OCI-LY3 (cell line): ENCODE measurements around the gene SIGLEC12.

ENCODE experiments used
- H2AFZ ChIP-seq: fragments of 200-600, 300-600 bp; shearing (Covaris generic); 2 replicates; pipeline ENCODE4 v1.6.0; 2014; ENCODE audit warnings: antibody characterized with exemption, low read depth, low read length
- H3K27ac ChIP-seq: fragments of 200-600, 300-600 bp; sonication (generic); 2 replicates; pipeline ENCODE4 v1.5.1; 2014; ENCODE audit warnings: mild to moderate bottlenecking, low read length, moderate library complexity, mixed read lengths
- H3K27me3 ChIP-seq: fragments of 200-600, 300-600 bp; sonication (generic); 2 replicates; pipeline ENCODE4 v1.6.1; 2014; ENCODE audit warnings: low read depth, low read length, mixed read lengths
- H3K36me3 ChIP-seq: fragments of 200-600, 300-600 bp; sonication (generic); replicated peaks from 2 replicates; pipeline ENCODE3; 2014; ENCODE audit warnings: low read depth, low read length, mixed read lengths
- H3K4me1 ChIP-seq: fragments of 300-600, 200-600 bp; sonication (generic); 2 replicates; pipeline ENCODE4 v1.6.1; 2014; ENCODE audit warnings: low read length, mixed read lengths
- H3K4me2 ChIP-seq: fragments of 200-600, 300-600 bp; sonication (generic); 2 replicates; pipeline ENCODE4 v1.6.1; 2014; ENCODE audit warnings: low read length, mixed read lengths
- H3K4me3 ChIP-seq: fragments of 300-600, 200-600 bp; sonication (generic); 2 replicates; pipeline ENCODE4 v1.5.1; 2014; ENCODE audit warnings: antibody characterized with exemption, mild to moderate bottlenecking, low read length, moderate library complexity
- H3K79me2 ChIP-seq: fragments of 300-600, 200-600 bp; shearing (Covaris generic); 2 replicates; pipeline ENCODE4 v1.6.1; 2014; ENCODE audit warnings: mild to moderate bottlenecking, low read length, mixed read lengths
- H3K9ac ChIP-seq: fragments of 300-600, 200-600 bp; shearing (Covaris generic); 2 replicates; pipeline ENCODE4 v1.6.0; 2014; ENCODE audit warnings: mild to moderate bottlenecking, low read length, moderate library complexity
- H3K9me3 ChIP-seq: fragments of 200-600, 300-600 bp; shearing (Covaris generic); 2 replicates; pipeline ENCODE4 v1.6.1; 2014; ENCODE audit warnings: low read length, mixed read lengths; ENCODE audit not compliant: insufficient read depth
- H4K20me1 ChIP-seq: fragments of 200-600, 300-600 bp; sonication (generic); 2 replicates; pipeline ENCODE4 v1.6.1; 2016; ENCODE audit warnings: low read length, mixed read lengths; ENCODE audit not compliant: insufficient read depth
- CTCF ChIP-seq: fragments of 200-600, 300-600 bp; sonication (generic); IDR thresholded peaks from 2 replicates; pipeline ENCODE4 v1.5.1; 2014; ENCODE audit warnings: antibody characterized with exemption, low read length, low read depth
- EZH2phosphoT487 ChIP-seq: fragments of 200-600 bp; shearing (Covaris generic); IDR thresholded peaks from 2 replicates; pipeline ENCODE4 v1.6.1; 2018; ENCODE audit warnings: antibody characterized with exemption, mixed run types, low read depth

SIGLEC12 gene

GRCh38 chr19:51458899-51459505 is 42.6 kb downstream of the SIGLEC12 start:
- Histone ChIP-seq H3K9me3 (no peaks in the 10 kb centered on the region), H3K36me3 (no peaks in the 10 kb centered on the region), H3K27me3 (peaks cover 23% of the 10 kb centered on the region), H3K4me1 (peaks cover 8% of the 10 kb centered on the region), H3K9ac (no peak overlapping the region), H3K79me2 (no peaks in the 10 kb centered on the region), H3K27ac (no peak overlapping the region), H3K4me2 (no peak overlapping the region), H4K20me1 (no peaks in the 10 kb centered on the region), H3K4me3 (no peak overlapping the region), H2AFZ (no peak overlapping the region)
- TF ChIP-seq EZH2phosphoT487 (no peak), CTCF (no peak)

GRCh38 chr19:51458051-51458645 is 43.5 kb downstream of the SIGLEC12 start, which contains the start of gene SIGLEC8:
SIGLEC8 (minus strand) TSS chr19:51458454; CDS start chr19:51458387, 67 bp downstream.
- Histone ChIP-seq H3K79me2 (no peaks in the 10 kb centered on the region), H3K9ac (no peak within 1 kb of the TSS), H4K20me1 (no peaks in the 10 kb centered on the region), H3K4me3 (no peak within 1 kb of the TSS), H3K27ac (no peak within 1 kb of the TSS), H3K9me3 (no peaks in the 10 kb centered on the region), H3K27me3 (peaks cover 23% of the 10 kb centered on the region), H2AFZ (no peak within 1 kb of the TSS), H3K36me3 (no peaks in the 10 kb centered on the region), H3K4me2 (no peak within 1 kb of the TSS), H3K4me1 (peaks cover 8% of the 10 kb centered on the region)
- TF ChIP-seq CTCF (no peak), EZH2phosphoT487 (no peak)

GRCh38 chr19:51457351-51458013 is 44.1 kb downstream of the SIGLEC12 start:
- Histone ChIP-seq H3K9ac (no peak overlapping the region), H3K9me3 (no peaks in the 10 kb centered on the region), H3K4me1 (peaks cover 8% of the 10 kb centered on the region), H4K20me1 (no peaks in the 10 kb centered on the region), H3K79me2 (no peaks in the 10 kb centered on the region), H3K4me3 (no peak overlapping the region), H3K27ac (no peak overlapping the region), H2AFZ (no peak overlapping the region), H3K27me3 (peaks cover 23% of the 10 kb centered on the region), H3K4me2 (no peak overlapping the region), H3K36me3 (no peaks in the 10 kb centered on the region)
- TF ChIP-seq CTCF = no peak
- TF ChIP-seq EZH2phosphoT487 = no peak

- no peak overlapping the region for H2AFZ ChIP-seq
- H3K4me2 ChIP-seq = peak overlapping the region; percentile 6; the same call in 1 of the 2 replicates
- peaks cover 23% of the 10 kb centered on the region for H3K27me3 ChIP-seq
- H3K36me3 ChIP-seq = no peaks in the 10 kb centered on the region
- H3K27ac ChIP-seq = no peak overlapping the region
- peaks cover 8% of the 10 kb centered on the region for H3K4me1 ChIP-seq
- H3K9ac ChIP-seq = no peak overlapping the region
- no peak overlapping the region for H3K4me3 ChIP-seq
- H3K79me2 ChIP-seq = no peaks in the 10 kb centered on the region
- TF ChIP-seq CTCF = no peak
- no peaks in the 10 kb centered on the region for H4K20me1 ChIP-seq
- no peaks in the 10 kb centered on the region for H3K9me3 ChIP-seq
Observed at GRCh38 chr19:51456541-51457290, 44.9 kb downstream of the SIGLEC12 start.
